Neural progenitor cell (in vitro differentiated cells): ENCODE measurements around the gene GOLT1B. TPM values are rescaled to one million over a fixed set of nuclear protein-coding genes. Genes with fewer than 3 reads are reported as not detected.

ENCODE experiments used
- DNase-seq: peaks from one replicate; pipeline ENCODE4 v3.0.0-alpha.2; 2016; ENCODE audit warnings: low spot score
- H2AFZ ChIP-seq: fragments of 200-600 bp; sonication (generic); replicated peaks from 2 replicates; pipeline ENCODE4 v1.6.1; 2016; ENCODE audit warnings: antibody characterized with exemption
- H3F3A ChIP-seq: fragments of 200-600 bp; sonication (generic); 2 replicates; pipeline ENCODE4 v1.6.1; 2016; ENCODE audit warnings: antibody characterized with exemption, low read depth
- H3K27ac ChIP-seq: fragments of 200-600 bp; sonication (generic); 2 replicates; pipeline ENCODE4 v1.5.1; 2016; ENCODE audit warnings: mild to moderate bottlenecking
- H3K27me3 ChIP-seq: fragments of 200-600 bp; sonication (generic); 2 replicates; pipeline ENCODE4 v1.6.1; 2016; ENCODE audit warnings: mild to moderate bottlenecking, moderate library complexity
- H3K36me3 ChIP-seq: fragments of 200-600 bp; sonication (generic); 2 replicates; pipeline ENCODE4 v1.5.1; 2016
- H3K4me1 ChIP-seq: fragments of 200-600 bp; sonication (generic); 2 replicates; pipeline ENCODE4 v1.6.1; 2016; ENCODE audit warnings: mixed run types
- H3K4me2 ChIP-seq: fragments of 200-600 bp; sonication (generic); 2 replicates; pipeline ENCODE4 v1.6.1; 2016
- H3K4me3 ChIP-seq: fragments of 200-600 bp; sonication (generic); 2 replicates; pipeline ENCODE4 v1.5.1; 2016
- H3K79me2 ChIP-seq: fragments of 200-600 bp; sonication (generic); 2 replicates; pipeline ENCODE4 v1.6.1; 2016; ENCODE audit warnings: low read depth
- H3K9ac ChIP-seq: fragments of 200-600 bp; sonication (generic); 2 replicates; pipeline ENCODE4 v1.6.1; 2016
- H3K9me3 ChIP-seq: fragments of 200-600 bp; sonication (generic); 2 replicates; pipeline ENCODE4 v1.5.1; 2016; ENCODE audit warnings: low read depth
- H4K20me1 ChIP-seq: fragments of 200-600 bp; sonication (generic); 2 replicates; pipeline ENCODE4 v1.6.1; 2016; ENCODE audit warnings: low read depth
- H3K27ac Mint-ChIP-seq: 3 replicates; pipeline ENCODE4 v1.8.0; 2021; ENCODE audit warnings: mixed read lengths
- H3K27me3 Mint-ChIP-seq: 2 replicates; pipeline ENCODE4 v1.8.0; 2022; ENCODE audit warnings: low read depth, mild to moderate bottlenecking, inconsistent platforms, moderate library complexity, mixed read lengths; ENCODE audit not compliant: insufficient read depth
- H3K36me3 Mint-ChIP-seq: 3 replicates; pipeline ENCODE4 v1.8.0; 2021; ENCODE audit warnings: mixed read lengths
- H3K4me1 Mint-ChIP-seq: 3 replicates; pipeline ENCODE4 v1.8.0; 2021; ENCODE audit warnings: mixed read lengths
- H3K4me3 Mint-ChIP-seq: 3 replicates; pipeline ENCODE4 v1.8.0; 2021; ENCODE audit warnings: mild to moderate bottlenecking, moderate library complexity, mixed read lengths
- H3K9me3 Mint-ChIP-seq: 3 replicates; pipeline ENCODE4 v1.8.0; 2020; ENCODE audit warnings: mixed read lengths
- EZH2 ChIP-seq: fragments of 200-600 bp; sonication (generic); IDR thresholded peaks from 2 replicates; pipeline ENCODE4 v1.6.1; 2017; ENCODE audit warnings: antibody characterized with exemption, mild to moderate bottlenecking, moderate library complexity
- EZH2phosphoT487 ChIP-seq: fragments of 200-600 bp; sonication (generic); IDR thresholded peaks from 2 replicates; pipeline ENCODE4 v1.6.1; 2017; ENCODE audit warnings: antibody characterized with exemption
- total RNA-seq: library from RNA; depleted of rRNA; stranded (reverse); fragments of >200 nt; gene quantifications from 2 replicates; pipeline ENCODE4 v1.2.3, GENCODE V29; 2015; ENCODE audit warnings: low replicate concordance
- TF ChIP-seq, protein P1 (sequence below): fragments of 200-600 bp; sonication (generic); IDR thresholded peaks from 2 replicates; pipeline ENCODE4 v1.5.1; 2017; ENCODE audit warnings: antibody characterized with exemption, mild to moderate bottlenecking

GOLT1B gene
- total RNA-seq, 1 donor from 2014 or later = 85.4 TPM

DNA sequence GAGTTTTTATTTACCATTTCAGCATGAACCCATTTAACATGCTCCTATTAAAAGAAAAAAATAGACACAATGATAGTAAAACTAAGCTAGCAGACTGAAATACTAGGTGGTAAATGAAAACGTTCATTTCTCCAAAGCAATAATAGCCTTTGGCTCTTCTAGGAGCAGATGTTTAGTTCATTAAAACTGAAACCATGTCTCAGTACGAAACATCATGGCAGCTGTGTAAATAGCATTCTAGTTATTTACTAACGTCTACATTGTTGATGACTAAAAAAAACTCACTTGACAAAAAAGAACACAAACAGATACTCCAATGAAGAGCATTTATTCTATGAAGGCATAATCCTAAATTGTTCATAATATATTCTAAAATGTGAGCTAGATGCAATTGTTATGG lies 18.1 kb upstream of the GOLT1B start:
- Histone ChIP-seq H3K27me3 (no peaks in the 10 kb centered on the region), H3K4me3 (no peak overlapping the region), H3K9me3 (no peaks in the 10 kb centered on the region), H3K36me3 (peaks cover 6% of the 10 kb centered on the region), H3K9ac (no peak overlapping the region), H3K27ac (no peak overlapping the region), H3K4me1 (no peaks in the 10 kb centered on the region), H4K20me1 (no peaks in the 10 kb centered on the region), H3F3A (no peaks in the 10 kb centered on the region), H3K79me2 (no peaks in the 10 kb centered on the region), H2AFZ (no peak overlapping the region), H3K4me2 (no peak overlapping the region)
- TF ChIP-seq EZH2phosphoT487 (no peak), EZH2 (no peak)
- TF ChIP-seq, protein P1, sequence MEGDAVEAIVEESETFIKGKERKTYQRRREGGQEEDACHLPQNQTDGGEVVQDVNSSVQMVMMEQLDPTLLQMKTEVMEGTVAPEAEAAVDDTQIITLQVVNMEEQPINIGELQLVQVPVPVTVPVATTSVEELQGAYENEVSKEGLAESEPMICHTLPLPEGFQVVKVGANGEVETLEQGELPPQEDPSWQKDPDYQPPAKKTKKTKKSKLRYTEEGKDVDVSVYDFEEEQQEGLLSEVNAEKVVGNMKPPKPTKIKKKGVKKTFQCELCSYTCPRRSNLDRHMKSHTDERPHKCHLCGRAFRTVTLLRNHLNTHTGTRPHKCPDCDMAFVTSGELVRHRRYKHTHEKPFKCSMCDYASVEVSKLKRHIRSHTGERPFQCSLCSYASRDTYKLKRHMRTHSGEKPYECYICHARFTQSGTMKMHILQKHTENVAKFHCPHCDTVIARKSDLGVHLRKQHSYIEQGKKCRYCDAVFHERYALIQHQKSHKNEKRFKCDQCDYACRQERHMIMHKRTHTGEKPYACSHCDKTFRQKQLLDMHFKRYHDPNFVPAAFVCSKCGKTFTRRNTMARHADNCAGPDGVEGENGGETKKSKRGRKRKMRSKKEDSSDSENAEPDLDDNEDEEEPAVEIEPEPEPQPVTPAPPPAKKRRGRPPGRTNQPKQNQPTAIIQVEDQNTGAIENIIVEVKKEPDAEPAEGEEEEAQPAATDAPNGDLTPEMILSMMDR = no peak
- H3K36me3 Mint-ChIP-seq = peaks cover 6% of the 10 kb centered on the region
- H3K9me3 Mint-ChIP-seq = no peaks in the 10 kb centered on the region
- no peaks in the 10 kb centered on the region for H3K4me1 Mint-ChIP-seq
- H3K27me3 Mint-ChIP-seq = no peaks in the 10 kb centered on the region
- no peak for DNase-seq
- no peak overlapping the region for H3K27ac Mint-ChIP-seq
- H3K4me3 Mint-ChIP-seq = no peak overlapping the region

DNA sequence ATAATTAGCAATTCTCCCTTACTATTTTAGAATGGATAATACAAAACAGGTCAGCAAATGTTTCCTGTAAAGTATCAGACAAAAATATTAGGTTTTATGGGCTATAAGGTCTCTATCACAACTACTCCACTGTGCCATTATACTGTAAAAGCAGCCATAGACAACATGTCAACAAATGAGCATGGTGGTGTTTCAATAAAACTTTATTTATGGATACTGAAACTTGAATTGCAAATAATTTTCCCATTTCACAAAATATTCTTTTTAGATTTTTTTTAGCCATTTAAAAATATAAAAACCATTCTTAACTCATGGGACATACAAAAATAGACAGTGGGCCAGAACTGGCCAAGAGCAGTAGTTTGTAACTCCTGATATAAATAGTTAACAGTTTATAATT lies 15.6 kb upstream of the GOLT1B start:
- Histone ChIP-seq H3K27ac (no peak overlapping the region), H3K4me1 (no peaks in the 10 kb centered on the region), H3K4me2 (no peak overlapping the region), H3K9ac (no peak overlapping the region), H3K79me2 (no peaks in the 10 kb centered on the region), H3K27me3 (no peaks in the 10 kb centered on the region), H3K36me3 (peaks cover 6% of the 10 kb centered on the region), H4K20me1 (no peaks in the 10 kb centered on the region), H3K9me3 (no peaks in the 10 kb centered on the region), H3F3A (no peaks in the 10 kb centered on the region), H2AFZ (no peak overlapping the region), H3K4me3 (no peak overlapping the region)
- Mint-ChIP-seq H3K36me3 (peaks cover 15% of the 10 kb centered on the region), H3K4me1 (no peaks in the 10 kb centered on the region), H3K4me3 (no peak overlapping the region), H3K27me3 (no peaks in the 10 kb centered on the region), H3K27ac (no peak overlapping the region), H3K9me3 (no peaks in the 10 kb centered on the region)
- DNase-seq = no peak
- no peak for TF ChIP-seq EZH2
- TF ChIP-seq, protein P1 = no peak
- no peak for TF ChIP-seq EZH2phosphoT487

DNA sequence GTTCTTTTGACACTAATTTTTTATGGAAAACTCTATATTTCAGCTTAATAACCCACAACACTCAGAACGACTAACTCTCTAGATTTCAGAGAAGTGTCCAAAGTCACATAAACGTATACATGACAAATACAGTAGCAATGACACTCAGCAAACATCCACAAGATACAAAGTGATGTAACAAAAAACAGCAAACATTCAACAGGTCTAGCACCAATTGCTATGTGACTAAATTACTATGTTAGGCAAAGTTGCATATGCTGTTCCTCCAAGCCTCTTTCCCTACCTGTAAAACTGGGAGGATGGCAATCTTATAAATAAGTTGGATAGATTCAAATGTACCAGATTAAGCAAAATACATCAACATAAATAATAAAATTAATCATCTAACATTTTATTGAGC lies 1.8 kb upstream of the GOLT1B start:
- Mint-ChIP-seq H3K4me1 (peaks cover 17% of the 10 kb centered on the region), H3K36me3 (peaks cover 8% of the 10 kb centered on the region), H3K9me3 (no peaks in the 10 kb centered on the region), H3K4me3 (no peak overlapping the region), H3K27me3 (no peaks in the 10 kb centered on the region), H3K27ac (no peak overlapping the region)
- DNase-seq = no peak
- Histone ChIP-seq H3K4me2 (peak overlapping the region; percentile 86), H3F3A (peaks cover 11% of the 10 kb centered on the region), H4K20me1 (peaks cover 14% of the 10 kb centered on the region), H3K27ac (no peak overlapping the region), H3K36me3 (peaks cover 4% of the 10 kb centered on the region), H3K9ac (no peak overlapping the region), H3K4me3 (peak overlapping the region; percentile 77), H3K79me2 (peaks cover 53% of the 10 kb centered on the region), H3K27me3 (no peaks in the 10 kb centered on the region), H2AFZ (no peak overlapping the region), H3K9me3 (no peaks in the 10 kb centered on the region), H3K4me1 (peaks cover 25% of the 10 kb centered on the region)
- TF ChIP-seq, protein P1 = no peak
- TF ChIP-seq EZH2phosphoT487 = no peak
- no peak for TF ChIP-seq EZH2
